Measurements from ENCODE around the gene TBC1D23.
"Not testable (repeated sequence)": the region's sequence is repeated elsewhere in the genome, so short reads cannot be mapped to it uniquely, and the experiment has no call there.

TBC1D23 gene

GRCh38 chr3:100260685-100261484 lies at the start of gene TBC1D23:
TBC1D23 (plus strand) TSS chr3:100260992; CDS start chr3:100261019, 27 bp downstream.
- peak; percentile 98 for DNase-seq (ENCODE audit: low spot score)

- no peak for DNase-seq (ENCODE audit: low spot score)
Measured at GRCh38 chr3:100213891-100214573, 46.8 kb upstream of the TBC1D23 start.

DNA sequence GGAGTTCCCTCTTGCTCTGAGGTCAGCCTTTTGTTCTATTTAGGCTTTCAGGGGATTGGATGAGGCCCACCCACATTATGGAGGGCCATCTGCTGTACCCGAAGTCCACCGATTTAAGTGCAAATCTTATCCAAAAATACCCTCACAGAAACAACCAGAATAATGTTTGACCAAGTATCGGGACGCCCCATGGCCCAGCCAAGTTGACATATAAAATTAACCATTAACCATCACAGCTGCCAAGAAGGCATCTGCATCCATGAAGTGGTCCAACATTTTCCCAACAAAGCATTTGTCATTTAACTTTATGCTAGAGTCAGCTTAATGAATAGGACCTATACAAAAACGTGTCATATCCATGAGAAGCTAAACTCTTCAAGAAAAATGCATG lies 46.2 kb upstream of the TBC1D23 start:
- DNase-seq (ENCODE audit: low spot score) = no peak

DNA sequence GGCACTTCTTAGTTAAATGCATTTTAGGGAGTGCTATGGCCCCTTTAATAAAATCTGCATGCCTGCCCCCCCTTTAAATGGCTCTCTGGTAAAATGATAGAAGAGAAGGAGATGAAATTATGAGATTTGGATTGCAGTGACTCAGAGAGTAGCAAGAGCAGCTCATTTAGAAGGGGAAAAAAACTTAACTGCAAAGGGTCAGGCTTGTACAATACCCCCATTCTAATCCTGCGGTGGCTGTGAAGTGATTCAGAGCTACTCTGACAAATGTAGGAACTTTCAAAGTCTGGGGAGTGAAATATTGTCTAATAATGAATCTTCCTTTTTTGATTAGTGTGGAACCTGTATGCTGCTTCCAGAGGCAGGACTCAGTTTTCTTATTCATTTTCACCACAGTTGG lies 44.1 kb upstream of the TBC1D23 start:
- no peak for DNase-seq (ENCODE audit: low spot score)

GRCh38 chr3:100221159-100221558 lies 39.6 kb upstream of the TBC1D23 start:
- DNase-seq (ENCODE audit: low spot score) = no peak

DNA sequence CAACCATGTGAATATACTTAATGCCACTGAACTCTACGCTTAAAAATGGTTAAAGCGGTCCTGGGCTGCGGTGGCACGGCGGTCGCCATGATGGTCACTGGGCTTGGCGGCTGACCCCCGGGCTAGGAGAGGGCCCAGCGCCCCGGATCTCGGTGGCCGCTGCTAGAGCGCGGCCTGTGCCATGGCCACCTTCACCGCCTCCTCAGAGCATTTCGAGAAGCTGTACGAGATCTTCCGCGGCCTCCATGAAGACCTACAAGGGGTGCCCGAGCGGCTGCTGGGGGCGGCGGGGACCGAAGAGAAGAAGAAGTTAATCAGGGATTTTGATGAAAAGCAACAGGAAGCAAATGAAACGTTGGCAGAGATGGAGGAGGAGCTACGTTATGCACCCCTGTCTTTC lies 35.6 kb upstream of the TBC1D23 start:
- DNase-seq (ENCODE audit: low spot score) = no peak

- DNase-seq (ENCODE audit: low spot score) = no peak
Measured at GRCh38 chr3:100225883-100226282, 34.9 kb upstream of the TBC1D23 start.

- no peak for DNase-seq (ENCODE audit: low spot score)
Measured at GRCh38 chr3:100226712-100227429, 33.9 kb upstream of the TBC1D23 start.

GRCh38 chr3:100227511-100227921 lies 33.3 kb upstream of the TBC1D23 start:
- DNase-seq (ENCODE audit: low spot score) = no peak

DNA sequence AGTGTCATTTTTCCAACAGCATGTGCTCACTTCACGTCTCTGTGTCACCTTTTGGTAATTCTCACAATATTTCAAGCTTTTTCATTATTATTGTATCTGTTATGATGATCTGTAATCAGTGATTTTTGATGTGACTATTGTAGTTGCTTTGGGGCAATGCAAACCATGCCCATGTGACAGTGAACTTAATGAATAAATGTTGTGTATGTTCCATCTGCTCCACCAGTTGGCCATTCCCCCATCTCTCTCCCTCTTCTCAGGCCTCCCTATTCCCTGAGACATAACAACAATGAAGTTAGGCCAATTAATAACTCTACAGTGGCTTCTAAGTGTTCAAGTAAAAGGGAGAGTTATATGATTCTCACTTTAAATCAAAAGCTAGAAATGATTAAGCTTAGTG lies 32.5 kb upstream of the TBC1D23 start:
- no peak for DNase-seq (ENCODE audit: low spot score)

GRCh38 chr3:100229188-100229587 lies 31.6 kb upstream of the TBC1D23 start:
- not testable (repeated sequence) for DNase-seq (ENCODE audit: low spot score)

DNA sequence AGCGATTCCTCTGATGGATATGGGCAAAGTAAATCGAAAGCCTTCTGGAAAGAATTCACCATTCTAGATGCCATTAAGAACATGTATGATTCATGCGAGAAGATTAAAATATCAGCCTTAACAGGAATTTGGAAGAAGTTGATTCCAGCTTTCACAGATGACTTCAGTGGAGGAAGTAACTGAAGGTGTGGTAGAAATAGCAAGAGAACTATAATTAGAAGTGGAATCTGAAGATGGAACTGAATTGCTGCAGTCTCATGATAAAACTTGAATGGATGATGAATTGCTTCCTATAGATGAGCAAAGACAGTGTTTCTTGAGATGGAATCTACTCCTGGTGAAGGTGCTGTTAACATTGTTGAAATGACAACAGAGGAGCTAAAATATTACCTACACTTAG lies 30.1 kb upstream of the TBC1D23 start:
- DNase-seq (ENCODE audit: low spot score) = no peak

- DNase-seq (ENCODE audit: low spot score) = no peak
Measured at GRCh38 chr3:100231668-100232067, 29.1 kb upstream of the TBC1D23 start.

GRCh38 chr3:100234364-100234763 lies 26.4 kb upstream of the TBC1D23 start:
- no peak for DNase-seq (ENCODE audit: low spot score)

- DNase-seq (ENCODE audit: low spot score) = no peak
Measured at GRCh38 chr3:100238599-100238998, 22.2 kb upstream of the TBC1D23 start.

- not testable (repeated sequence) for DNase-seq (ENCODE audit: low spot score)
Measured at GRCh38 chr3:100242471-100242870, 18.3 kb upstream of the TBC1D23 start.

GRCh38 chr3:100244264-100244663 lies 16.5 kb upstream of the TBC1D23 start:
- DNase-seq (ENCODE audit: low spot score) = no peak

DNA sequence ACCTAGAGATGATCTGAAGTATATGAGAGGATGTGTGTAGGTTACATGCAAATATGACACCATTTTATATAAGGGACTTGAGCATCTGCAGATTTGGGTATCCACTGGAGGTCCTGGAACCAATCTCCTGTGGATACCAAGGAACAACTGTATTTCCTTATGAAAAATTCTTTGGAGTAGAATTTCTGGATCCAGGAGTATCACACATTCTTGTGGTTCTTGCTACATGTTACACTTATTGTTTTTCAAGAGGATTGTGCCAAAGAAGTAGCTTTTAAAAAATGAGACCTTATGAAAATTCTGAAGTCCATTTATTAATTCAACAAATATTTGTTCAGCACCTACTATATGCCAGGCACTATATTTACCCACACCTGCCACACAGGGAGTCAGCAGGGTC lies 15.7 kb upstream of the TBC1D23 start:
- DNase-seq (ENCODE audit: low spot score) = no peak

GRCh38 chr3:100245927-100246326 lies 14.9 kb upstream of the TBC1D23 start:
- no peak for DNase-seq (ENCODE audit: low spot score)

GRCh38 chr3:100246999-100247398 lies 13.8 kb upstream of the TBC1D23 start:
- DNase-seq (ENCODE audit: low spot score) = no peak

DNA sequence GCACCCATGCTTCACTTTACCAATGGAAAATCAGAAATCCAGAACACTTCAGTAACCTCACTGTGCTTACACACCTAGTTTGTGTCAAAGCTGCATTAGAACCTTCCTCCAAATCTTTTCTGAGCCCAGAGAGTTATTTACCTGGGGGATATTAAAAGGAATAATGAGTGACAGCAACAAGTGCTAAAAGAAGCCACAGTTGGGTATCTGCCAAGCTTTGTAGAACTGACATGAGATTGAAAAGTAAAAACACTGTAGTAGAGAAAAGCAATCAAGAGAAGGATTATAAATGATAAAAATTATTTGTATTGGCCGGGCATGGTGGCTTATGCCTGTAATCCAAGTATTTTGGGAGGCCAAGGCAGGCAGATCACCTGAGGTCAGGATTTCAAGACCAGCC lies 8.8 kb upstream of the TBC1D23 start:
- DNase-seq (ENCODE audit: low spot score) = no peak

GRCh38 chr3:100254168-100254777 lies 6.5 kb upstream of the TBC1D23 start:
- peak; percentile 28 for DNase-seq (ENCODE audit: low spot score)
